HG02798 (cell line): Measurements from ENCODE around the gene WSCD2.

ENCODE experiments used
- ATAC-seq: cut with Tn5 transposase; IDR thresholded peaks from one replicate; pipeline ENCODE4 v1.9.1; 2021; ENCODE audit warnings: mild to moderate bottlenecking; ENCODE audit not compliant: unreplicated experiment, poor library complexity

The WSCD2 gene

GRCh38 chr12:108254517-108255251 lies 125.6 kb downstream of the WSCD2 start:
- no peak for ATAC-seq

GRCh38 chr12:108255252-108255602 lies 126.1 kb downstream of the WSCD2 start:
- ATAC-seq, result no peak

- ATAC-seq, result no peak
These were observed 127.9 kb downstream of the WSCD2 start for GRCh38 chr12:108257004-108257403.

GRCh38 chr12:108257610-108258106 lies 128.6 kb downstream of the WSCD2 start:
- ATAC-seq, result no peak

GRCh38 chr12:108260039-108260438 lies 131.0 kb downstream of the WSCD2 start:
- no peak for ATAC-seq

- no peak for ATAC-seq
These were observed 131.9 kb downstream of the WSCD2 start for GRCh38 chr12:108260969-108261368.

GRCh38 chr12:108265505-108265904 lies 136.4 kb downstream of the WSCD2 start:
- no peak for ATAC-seq

GRCh38 chr12:108266131-108266530 lies 137.0 kb downstream of the WSCD2 start:
- no peak for ATAC-seq

- ATAC-seq, result no peak
These were observed 138.4 kb downstream of the WSCD2 start for GRCh38 chr12:108267450-108267849.

GRCh38 chr12:108268397-108268796 lies 139.3 kb downstream of the WSCD2 start:
- ATAC-seq, result no peak

GRCh38 chr12:108269224-108269623 lies 140.1 kb downstream of the WSCD2 start:
- ATAC-seq, result no peak

- ATAC-seq, result no peak
These were observed 141.2 kb downstream of the WSCD2 start for GRCh38 chr12:108270035-108270848.

GRCh38 chr12:108270849-108271143 lies 141.7 kb downstream of the WSCD2 start:
- ATAC-seq, result no peak

- no peak for ATAC-seq
These were observed 143.1 kb downstream of the WSCD2 start for GRCh38 chr12:108271951-108272872.

- no peak for ATAC-seq
These were observed 144.1 kb downstream of the WSCD2 start for GRCh38 chr12:108273217-108273616.

GRCh38 chr12:108277613-108278012 lies 148.5 kb downstream of the WSCD2 start:
- ATAC-seq, result no peak

GRCh38 chr12:108282160-108282559 lies 153.1 kb downstream of the WSCD2 start:
- ATAC-seq, result no peak

- ATAC-seq, result no peak
These were observed 153.6 kb downstream of the WSCD2 start for GRCh38 chr12:108282676-108283075.

- ATAC-seq, result no peak
These were observed 155.1 kb downstream of the WSCD2 start for GRCh38 chr12:108284163-108284562.

GRCh38 chr12:108285016-108285415 lies 155.9 kb downstream of the WSCD2 start:
- ATAC-seq, result no peak

GRCh38 chr12:108287227-108287626 lies 158.1 kb downstream of the WSCD2 start:
- ATAC-seq, result no peak
